Left ventricle myocardium inferior (tissue), 1 donor: ENCODE measurements around the gene POR. TPM values are rescaled to one million over a fixed set of nuclear protein-coding genes. Genes with fewer than 3 reads are reported as not detected.
A peak's percentile ranks its signal among the peaks of the same experiment; 100 is the strongest.

Experiments
- DNase-seq: peaks from one replicate; pipeline ENCODE4 v3.0.0-alpha.2; 2020
- H3K27ac ChIP-seq: fragments of 200-600 bp; replicated peaks from 2 replicates; pipeline ENCODE4 v1.8.0; 2021
- H3K27me3 ChIP-seq: fragments of 200-600 bp; 2 replicates; pipeline ENCODE4 v1.8.0; 2021; ENCODE audit warnings: low read depth
- H3K36me3 ChIP-seq: fragments of 200-600 bp; 2 replicates; pipeline ENCODE4 v1.8.0; 2021
- H3K4me1 ChIP-seq: fragments of 200-600 bp; 2 replicates; pipeline ENCODE4 v1.8.0; 2021
- H3K4me3 ChIP-seq: fragments of 200-600 bp; 2 replicates; pipeline ENCODE4 v1.8.0; 2021; ENCODE audit warnings: mild to moderate bottlenecking, moderate library complexity
- H3K9me3 ChIP-seq: fragments of 200-600 bp; replicated peaks from 2 replicates; pipeline ENCODE4 v1.8.0; 2021
- intact Hi-C: fragments of 100-400 bp; cut with micrococcal nuclease; formaldehyde crosslinking; loops from one replicate; pipeline ENCODE4 v1.11.0; 2022
- total RNA-seq: library from RNA; stranded (reverse); fragmentation: NEBNext Ultra II Directional; extraction: Animal tissue kit (Norgen Biotek cat#: 25700); gene quantifications from one replicate; pipeline ENCODE4 v1.2.1, GENCODE V29; 2021
- TF ChIP-seq, protein P1 (sequence below): fragments of 200-600 bp; IDR thresholded peaks from 2 replicates; pipeline ENCODE4 v1.8.0; 2021; ENCODE audit warnings: antibody characterized with exemption, mild to moderate bottlenecking, borderline replicate concordance
- donor health status: DM: no; HTN: yes; CAD: no; lungs with severe emphysema.

POR gene
- total RNA-seq, 1 donor from 2014 or later = 72.9 TPM

DNA sequence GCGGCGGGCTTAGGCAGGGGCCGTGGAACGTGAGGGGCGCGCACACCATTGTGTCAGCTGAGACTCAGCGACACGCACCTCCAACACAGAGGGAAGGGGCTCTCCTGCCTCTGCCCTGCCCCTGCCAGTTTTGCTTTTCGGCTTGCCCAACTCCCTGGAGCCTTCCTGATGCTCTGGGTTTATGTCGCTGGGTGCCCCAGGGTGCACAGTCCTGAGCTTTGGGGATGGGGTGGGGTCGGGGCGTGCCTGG lies 66.2 kb downstream of the POR start:
- peaks cover 57% of the 10 kb centered on the region for H3K4me1 ChIP-seq
- DNase-seq = no peak
- H3K9me3 ChIP-seq = no peaks in the 10 kb centered on the region
- H3K36me3 ChIP-seq = peaks cover 68% of the 10 kb centered on the region
- TF ChIP-seq, protein P1, sequence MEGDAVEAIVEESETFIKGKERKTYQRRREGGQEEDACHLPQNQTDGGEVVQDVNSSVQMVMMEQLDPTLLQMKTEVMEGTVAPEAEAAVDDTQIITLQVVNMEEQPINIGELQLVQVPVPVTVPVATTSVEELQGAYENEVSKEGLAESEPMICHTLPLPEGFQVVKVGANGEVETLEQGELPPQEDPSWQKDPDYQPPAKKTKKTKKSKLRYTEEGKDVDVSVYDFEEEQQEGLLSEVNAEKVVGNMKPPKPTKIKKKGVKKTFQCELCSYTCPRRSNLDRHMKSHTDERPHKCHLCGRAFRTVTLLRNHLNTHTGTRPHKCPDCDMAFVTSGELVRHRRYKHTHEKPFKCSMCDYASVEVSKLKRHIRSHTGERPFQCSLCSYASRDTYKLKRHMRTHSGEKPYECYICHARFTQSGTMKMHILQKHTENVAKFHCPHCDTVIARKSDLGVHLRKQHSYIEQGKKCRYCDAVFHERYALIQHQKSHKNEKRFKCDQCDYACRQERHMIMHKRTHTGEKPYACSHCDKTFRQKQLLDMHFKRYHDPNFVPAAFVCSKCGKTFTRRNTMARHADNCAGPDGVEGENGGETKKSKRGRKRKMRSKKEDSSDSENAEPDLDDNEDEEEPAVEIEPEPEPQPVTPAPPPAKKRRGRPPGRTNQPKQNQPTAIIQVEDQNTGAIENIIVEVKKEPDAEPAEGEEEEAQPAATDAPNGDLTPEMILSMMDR = no peak
- intact Hi-C loops = no loop called here
- no peak overlapping the region for H3K4me3 ChIP-seq
- no peaks in the 10 kb centered on the region for H3K27me3 ChIP-seq
- H3K27ac ChIP-seq = peak overlapping the region; percentile 27

DNA sequence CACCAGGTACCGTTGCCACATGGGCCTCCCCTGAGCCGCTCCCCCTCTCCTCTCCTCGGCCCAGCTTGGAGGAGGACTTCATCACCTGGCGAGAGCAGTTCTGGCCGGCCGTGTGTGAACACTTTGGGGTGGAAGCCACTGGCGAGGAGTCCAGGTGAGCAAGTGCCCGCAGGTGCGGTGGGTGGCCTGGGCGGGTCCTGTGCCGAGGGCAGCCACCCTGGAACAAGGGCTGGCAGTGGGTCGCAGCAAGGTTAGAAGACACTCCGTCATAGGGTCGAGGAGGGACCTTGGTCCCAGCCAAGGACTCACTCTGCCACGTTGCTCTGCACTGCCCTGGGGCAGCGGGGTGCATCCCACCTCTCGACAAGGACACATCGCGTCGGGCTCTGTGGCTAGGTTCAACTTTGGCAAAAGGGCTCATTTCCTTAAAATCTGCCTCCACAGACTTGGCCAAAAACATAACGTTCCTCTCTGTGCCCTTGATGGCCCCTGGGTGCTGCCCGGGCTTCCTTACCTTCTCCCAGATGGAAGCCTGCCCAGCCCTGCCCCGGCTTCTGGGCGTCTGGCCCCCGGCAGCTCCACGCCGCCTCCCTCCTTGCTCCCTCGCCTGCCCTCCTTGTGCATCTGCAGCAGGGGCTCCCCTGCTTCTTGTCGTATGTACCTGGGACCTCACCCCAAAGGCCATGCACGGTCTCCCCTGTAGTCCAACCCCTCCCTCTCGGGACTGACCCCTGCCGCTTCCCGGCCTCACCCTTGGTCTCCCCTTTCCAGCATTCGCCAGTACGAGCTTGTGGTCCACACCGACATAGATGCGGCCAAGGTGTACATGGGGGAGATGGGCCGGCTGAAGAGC lies 66.7 kb downstream of the POR start:
- H3K9me3 ChIP-seq = no peaks in the 10 kb centered on the region
- no peak for DNase-seq
- intact Hi-C loops = no loop called here
- TF ChIP-seq, protein P1 = no peak
- H3K27ac ChIP-seq = peak overlapping the region; percentile 27
- no peaks in the 10 kb centered on the region for H3K27me3 ChIP-seq
- H3K4me3 ChIP-seq = no peak overlapping the region
- H3K4me1 ChIP-seq = peaks cover 61% of the 10 kb centered on the region
- H3K36me3 ChIP-seq = peaks cover 73% of the 10 kb centered on the region

DNA sequence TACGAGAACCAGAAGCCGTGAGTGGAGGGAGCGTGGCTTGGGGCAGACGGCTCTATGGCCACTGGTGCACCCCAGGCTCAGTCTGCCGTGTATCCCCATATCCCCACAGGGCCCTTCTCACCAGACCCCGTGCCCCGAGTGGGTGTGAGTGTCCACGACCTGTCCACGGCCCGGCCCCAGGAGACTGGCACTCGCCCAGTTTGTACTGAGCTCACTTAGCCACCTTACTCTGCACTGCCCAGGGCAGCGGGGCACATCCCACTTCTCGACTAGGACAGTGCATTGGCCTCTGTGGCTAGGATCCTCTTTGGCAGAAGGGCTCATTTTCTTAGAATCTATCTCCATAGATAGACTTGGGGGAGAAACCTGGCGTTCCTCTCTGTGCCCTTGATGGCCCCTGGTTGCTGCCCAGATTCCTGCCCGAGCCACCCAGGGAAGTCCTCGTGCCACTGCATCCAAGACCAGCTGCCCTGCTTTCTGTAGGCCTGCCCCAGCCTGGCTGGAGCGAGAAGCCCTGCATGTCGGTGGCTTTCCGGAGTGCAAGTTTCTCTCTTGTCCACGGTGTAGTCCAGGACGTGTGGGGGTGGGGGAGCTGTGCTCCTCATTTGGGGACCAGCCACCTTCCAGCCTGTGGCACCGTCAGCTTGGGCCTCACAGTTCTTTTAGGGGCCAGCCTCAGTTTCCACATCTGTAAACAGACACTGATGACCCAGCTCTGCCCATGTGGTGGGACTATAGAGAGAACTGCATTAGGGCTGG lies 67.5 kb downstream of the POR start:
- Histone ChIP-seq H3K9me3 (no peaks in the 10 kb centered on the region), H3K27ac (peak overlapping the region; percentile 27)
- intact Hi-C loops = no loop called here

DNA sequence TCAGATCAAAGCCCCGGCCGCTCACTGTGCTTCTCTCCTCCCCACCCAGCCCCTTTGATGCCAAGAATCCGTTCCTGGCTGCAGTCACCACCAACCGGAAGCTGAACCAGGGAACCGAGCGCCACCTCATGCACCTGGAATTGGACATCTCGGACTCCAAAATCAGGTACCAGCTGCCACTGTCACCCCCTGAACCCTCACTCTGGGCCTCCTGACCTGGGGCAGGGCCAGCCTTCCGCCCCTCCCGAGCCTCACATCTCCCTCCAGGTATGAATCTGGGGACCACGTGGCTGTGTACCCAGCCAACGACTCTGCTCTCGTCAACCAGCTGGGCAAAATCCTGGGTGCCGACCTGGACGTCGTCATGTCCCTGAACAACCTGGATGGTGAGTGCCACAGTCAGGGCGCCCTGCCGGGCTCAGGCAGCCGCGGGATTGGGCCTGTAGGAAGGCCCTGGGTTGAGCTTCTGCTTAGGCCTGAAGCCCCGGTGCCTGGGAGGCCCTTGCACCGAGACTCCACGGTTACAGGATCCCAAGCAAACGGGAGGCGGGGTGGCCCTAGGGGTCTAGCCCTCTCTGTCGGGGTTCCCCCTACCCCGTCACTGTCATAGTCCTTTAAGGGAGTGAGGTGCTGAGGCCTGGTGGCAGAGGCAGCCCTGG lies 68.6 kb downstream of the POR start:
- intact Hi-C loops = no loop called here
- Histone ChIP-seq H3K9me3 (no peaks in the 10 kb centered on the region), H3K4me3 (no peak overlapping the region), H3K36me3 (peaks cover 89% of the 10 kb centered on the region), H3K27ac (peak overlapping the region; percentile 19), H3K27me3 (no peaks in the 10 kb centered on the region), H3K4me1 (peaks cover 48% of the 10 kb centered on the region)
- TF ChIP-seq, protein P1 = no peak
- DNase-seq = no peak

More for the DNA sequence above, 67.5 kb downstream of the POR start:
- peaks cover 81% of the 10 kb centered on the region for H3K36me3 ChIP-seq
- H3K4me1 ChIP-seq = peaks cover 57% of the 10 kb centered on the region
- no peak for DNase-seq
- TF ChIP-seq, protein P1 = no peak
- no peaks in the 10 kb centered on the region for H3K27me3 ChIP-seq
- no peak overlapping the region for H3K4me3 ChIP-seq

DNA sequence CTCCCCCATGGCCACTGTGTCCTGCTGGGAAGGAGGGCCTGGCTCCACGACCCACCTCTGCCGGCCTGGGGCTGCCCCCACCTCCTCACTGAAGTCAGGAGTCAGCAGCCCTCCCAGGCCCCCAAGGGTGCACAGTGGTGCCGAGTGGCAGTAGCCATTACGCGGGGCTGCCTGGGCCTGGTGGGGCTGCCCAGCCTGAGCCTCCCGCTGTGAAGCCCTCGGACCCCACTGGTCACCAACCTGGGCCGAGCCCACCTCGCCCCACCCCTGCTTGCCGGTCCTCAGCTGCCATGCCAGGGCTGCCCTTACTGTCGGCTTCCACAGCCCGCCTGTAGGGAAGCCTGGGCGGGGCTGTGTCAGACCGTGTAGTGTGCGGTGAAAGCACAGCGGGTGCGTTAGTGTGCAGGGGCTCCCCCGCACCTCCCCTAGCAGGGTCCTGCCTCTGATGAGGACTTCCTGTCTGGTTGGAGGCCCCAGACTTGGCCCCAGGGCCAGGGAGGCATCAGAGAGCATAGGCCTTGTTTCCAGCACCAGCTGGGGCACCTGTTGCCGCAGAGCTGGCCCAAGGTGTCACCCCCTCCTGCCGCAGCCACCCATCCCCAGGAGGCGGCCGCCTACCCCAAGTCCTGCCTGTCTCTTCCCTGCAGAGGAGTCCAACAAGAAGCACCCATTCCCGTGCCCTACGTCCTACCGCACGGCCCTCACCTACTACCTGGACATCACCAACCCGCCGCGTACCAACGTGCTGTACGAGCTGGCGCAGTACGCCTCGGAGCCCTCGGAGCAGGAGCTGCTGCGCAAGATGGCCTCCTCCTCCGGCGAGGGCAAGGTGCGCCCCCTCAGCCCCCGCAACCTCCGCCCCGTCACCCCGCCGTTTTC lies 69.4 kb downstream of the POR start:
- peak overlapping the region; percentile 19 for H3K27ac ChIP-seq
- H3K9me3 ChIP-seq = no peaks in the 10 kb centered on the region
- TF ChIP-seq, protein P1 = no peak
- no peaks in the 10 kb centered on the region for H3K27me3 ChIP-seq
- H3K4me1 ChIP-seq = peaks cover 44% of the 10 kb centered on the region
- intact Hi-C loops = no loop called here
- DNase-seq = no peak
- peaks cover 89% of the 10 kb centered on the region for H3K36me3 ChIP-seq
- H3K4me3 ChIP-seq = no peak overlapping the region
